OCI-LY7 (cell line): ENCODE data around the gene ESM1. TPM values are rescaled to one million over a fixed set of nuclear protein-coding genes. Genes with fewer than 3 reads are reported as not detected.
"Not testable (repeated sequence)": the region's sequence is repeated elsewhere in the genome, so short reads cannot be mapped to it uniquely, and the experiment has no call there.

Source experiments
- BruUV-seq: library from RNA; stranded (reverse); fragments of 400-500 nt; replicated peaks from 2 replicates; lab custom pipeline; 2021; lab: Mats Ljungman, UMichigan
- CTCF ChIA-PET: fragments of 300-600 bp; sonication (Branson Sonifier 250); formaldehyde crosslinking; loops from one replicate; lab custom pipeline; 2022; ENCODE audit warnings: antibody characterized with exemption; ENCODE audit not compliant: unreplicated experiment; lab: Charles Lee
- POLR2A ChIA-PET: fragments of 300-600 bp; sonication (Branson Sonifier 250); formaldehyde crosslinking; loops from one replicate; lab custom pipeline; 2022; ENCODE audit warnings: antibody characterized with exemption; lab: Charles Lee
- DNase-seq: peaks from one replicate; pipeline ENCODE4 v3.0.0-alpha.2; 2015; ENCODE audit warnings: low spot score
- H2AFZ ChIP-seq: fragments of 200-600 bp; sonication (generic), shearing (Covaris generic); 2 replicates; pipeline ENCODE4 v1.6.1; 2014; ENCODE audit warnings: mild to moderate bottlenecking, antibody characterized with exemption, low read length, moderate library complexity
- H3K27ac ChIP-seq: fragments of 200-600 bp; sonication (generic); 2 replicates; pipeline ENCODE4 v1.5.1; 2014; ENCODE audit warnings: mixed run types, low read depth, mild to moderate bottlenecking, moderate library complexity, low read length, inconsistent platforms; ENCODE audit not compliant: poor library complexity, severe bottlenecking
- H3K36me3 ChIP-seq: fragments of 200-600 bp; sonication (generic); 2 replicates; pipeline ENCODE4 v1.6.1; 2014; ENCODE audit warnings: mild to moderate bottlenecking, antibody characterized with exemption, low read length, moderate library complexity, mixed read lengths; ENCODE audit not compliant: insufficient read depth
- H3K4me1 ChIP-seq: fragments of 200-600 bp; sonication (generic); 2 replicates; pipeline ENCODE4 v1.5.1; 2014; ENCODE audit warnings: mild to moderate bottlenecking, low read length; ENCODE audit not compliant: insufficient read depth, poor library complexity, severe bottlenecking
- H3K4me2 ChIP-seq: fragments of 200-600 bp; sonication (generic); 2 replicates; pipeline ENCODE4 v1.6.1; 2014; ENCODE audit warnings: mild to moderate bottlenecking, low read length
- H3K4me3 ChIP-seq: fragments of 200-600 bp; sonication (generic); 2 replicates; pipeline ENCODE4 v1.5.1; 2014; ENCODE audit warnings: mild to moderate bottlenecking, low read depth, low read length; ENCODE audit not compliant: poor library complexity, severe bottlenecking
- H3K79me2 ChIP-seq: fragments of 200-600 bp; sonication (generic); 2 replicates; pipeline ENCODE4 v1.6.1; 2016; ENCODE audit warnings: low read depth, mild to moderate bottlenecking, low read length, moderate library complexity, mixed read lengths; ENCODE audit not compliant: insufficient read depth
- H3K9me2 ChIP-seq: fragments of 200-600 bp; sonication (generic); 2 replicates; pipeline ENCODE4 v1.6.1; 2016; ENCODE audit warnings: mild to moderate bottlenecking, low read length, mixed read lengths; ENCODE audit not compliant: insufficient read depth
- H3K9me3 ChIP-seq: fragments of 200-600 bp; sonication (generic); 2 replicates; pipeline ENCODE4 v1.6.1; 2014; ENCODE audit warnings: mild to moderate bottlenecking, mixed run types, low read length, mixed read lengths
- H4K20me1 ChIP-seq: fragments of 200-600 bp; sonication (generic); 2 replicates; pipeline ENCODE4 v1.6.1; 2014; ENCODE audit warnings: mild to moderate bottlenecking, antibody characterized with exemption, low read length, moderate library complexity, mixed read lengths; ENCODE audit not compliant: insufficient read depth
- EZH2phosphoT487 ChIP-seq: fragments of 200-600 bp; sonication (generic); IDR thresholded peaks from 2 replicates; pipeline ENCODE4 v1.6.1; 2018; ENCODE audit warnings: low read depth, borderline replicate concordance, mild to moderate bottlenecking, mixed run types, antibody characterized with exemption, low read length, moderate library complexity, mixed read lengths
- intact Hi-C: fragments of 100-400 bp; cut with micrococcal nuclease; formaldehyde crosslinking; loops from one replicate; pipeline ENCODE4 v1.10.0; 2022; ENCODE audit not compliant: unreplicated experiment
- total RNA-seq, 2 experiments: library from RNA; depleted of rRNA in 1 of 2; stranded (reverse); fragments of >200 nt in 1 of 2; shearing (Covaris generic) in 1 of 2; gene quantifications; 2 replicates each; pipeline ENCODE4 v1.2.3, GENCODE V29; 2014 to 2022
- TF ChIP-seq, protein P1 (sequence below): fragments of 200-600 bp; sonication (generic); conservative IDR thresholded peaks from 2 replicates; pipeline ENCODE4 v1.5.1; 2014; ENCODE audit warnings: mild to moderate bottlenecking, antibody characterized with exemption, low read length, moderate library complexity, mixed read lengths

Gene ESM1
- total RNA-seq, 2 experiments from 2014 or later, result not detected

DNA sequence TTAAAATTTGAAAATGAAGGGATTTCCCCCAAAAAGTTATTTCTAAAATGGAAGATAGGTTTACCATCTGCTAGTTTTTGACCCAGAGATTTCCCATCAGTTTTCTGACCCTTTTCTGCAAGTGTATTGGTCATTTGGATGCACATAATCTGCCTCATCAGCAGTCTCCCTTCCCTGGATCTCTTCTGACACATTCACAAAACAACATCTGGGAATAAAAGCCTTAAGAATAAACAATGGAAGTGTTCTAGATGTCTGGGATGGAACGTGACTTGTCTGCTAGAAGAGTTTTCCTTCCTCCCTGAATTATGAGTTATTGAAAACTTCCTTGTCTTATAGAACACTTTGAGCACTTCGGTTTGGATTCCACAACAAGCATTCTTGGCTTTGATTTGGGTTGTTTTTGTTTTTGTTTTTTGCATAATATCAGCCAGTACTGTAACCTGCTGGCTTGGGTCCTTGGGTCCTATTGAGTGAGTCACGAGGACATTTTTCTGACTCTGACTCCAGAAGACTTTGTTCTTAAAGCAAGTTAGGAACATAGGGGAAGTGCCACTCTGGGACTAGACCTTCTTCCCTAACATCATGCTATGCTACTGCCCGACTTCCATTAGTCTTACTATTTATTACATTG lies 18.2 kb upstream of the ESM1 start:
- H3K4me1 ChIP-seq, result no peaks in the 10 kb centered on the region

DNA sequence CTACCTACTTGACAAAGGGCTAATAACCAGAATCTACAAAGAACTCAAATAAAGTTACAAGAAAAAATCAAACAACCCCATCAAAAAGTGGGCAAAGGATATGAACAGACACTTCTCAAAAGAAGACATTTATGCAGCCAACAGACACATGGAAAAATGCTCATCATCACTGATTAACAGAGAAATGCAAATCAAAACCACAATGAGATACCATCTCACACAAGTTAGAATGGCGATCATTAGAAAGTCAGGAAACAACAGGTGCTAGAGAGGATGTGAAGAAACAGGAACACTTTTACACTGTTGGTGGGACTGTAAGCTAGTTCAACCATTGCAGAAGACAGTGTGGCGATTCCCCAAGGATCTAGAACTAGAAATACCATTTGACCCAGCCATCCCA lies 16.8 kb upstream of the ESM1 start:
- BruUV-seq, H4K20me1 ChIP-seq, H3K36me3 ChIP-seq, POLR2A ChIA-PET, DNase-seq, H3K79me2 ChIP-seq, H3K27ac ChIP-seq, H3K4me2 ChIP-seq, H3K9me2 ChIP-seq, H3K4me1 ChIP-seq, H3K4me3 ChIP-seq, intact Hi-C loops, H2AFZ ChIP-seq, H3K9me3 ChIP-seq, CTCF ChIA-PET: not testable (repeated sequence)

More for the DNA sequence above, 18.2 kb upstream of the ESM1 start:
- no TSS peak for BruUV-seq
- CTCF ChIA-PET, result no interaction called here
- Histone ChIP-seq H3K27ac (no peak overlapping the region), H3K4me2 (no peak overlapping the region), H3K9me2 (no peaks in the 10 kb centered on the region), H4K20me1 (no peaks in the 10 kb centered on the region), H3K79me2 (no peaks in the 10 kb centered on the region), H3K36me3 (no peaks in the 10 kb centered on the region), H3K9me3 (no peaks in the 10 kb centered on the region), H3K4me3 (no peak overlapping the region), H2AFZ (no peak overlapping the region)
- DNase-seq, result no peak
- intact Hi-C loops, result no loop called here
- TF ChIP-seq, protein P1, sequence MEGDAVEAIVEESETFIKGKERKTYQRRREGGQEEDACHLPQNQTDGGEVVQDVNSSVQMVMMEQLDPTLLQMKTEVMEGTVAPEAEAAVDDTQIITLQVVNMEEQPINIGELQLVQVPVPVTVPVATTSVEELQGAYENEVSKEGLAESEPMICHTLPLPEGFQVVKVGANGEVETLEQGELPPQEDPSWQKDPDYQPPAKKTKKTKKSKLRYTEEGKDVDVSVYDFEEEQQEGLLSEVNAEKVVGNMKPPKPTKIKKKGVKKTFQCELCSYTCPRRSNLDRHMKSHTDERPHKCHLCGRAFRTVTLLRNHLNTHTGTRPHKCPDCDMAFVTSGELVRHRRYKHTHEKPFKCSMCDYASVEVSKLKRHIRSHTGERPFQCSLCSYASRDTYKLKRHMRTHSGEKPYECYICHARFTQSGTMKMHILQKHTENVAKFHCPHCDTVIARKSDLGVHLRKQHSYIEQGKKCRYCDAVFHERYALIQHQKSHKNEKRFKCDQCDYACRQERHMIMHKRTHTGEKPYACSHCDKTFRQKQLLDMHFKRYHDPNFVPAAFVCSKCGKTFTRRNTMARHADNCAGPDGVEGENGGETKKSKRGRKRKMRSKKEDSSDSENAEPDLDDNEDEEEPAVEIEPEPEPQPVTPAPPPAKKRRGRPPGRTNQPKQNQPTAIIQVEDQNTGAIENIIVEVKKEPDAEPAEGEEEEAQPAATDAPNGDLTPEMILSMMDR, result no peak
- TF ChIP-seq EZH2phosphoT487, result no peak
- POLR2A ChIA-PET, result no interaction called here

DNA sequence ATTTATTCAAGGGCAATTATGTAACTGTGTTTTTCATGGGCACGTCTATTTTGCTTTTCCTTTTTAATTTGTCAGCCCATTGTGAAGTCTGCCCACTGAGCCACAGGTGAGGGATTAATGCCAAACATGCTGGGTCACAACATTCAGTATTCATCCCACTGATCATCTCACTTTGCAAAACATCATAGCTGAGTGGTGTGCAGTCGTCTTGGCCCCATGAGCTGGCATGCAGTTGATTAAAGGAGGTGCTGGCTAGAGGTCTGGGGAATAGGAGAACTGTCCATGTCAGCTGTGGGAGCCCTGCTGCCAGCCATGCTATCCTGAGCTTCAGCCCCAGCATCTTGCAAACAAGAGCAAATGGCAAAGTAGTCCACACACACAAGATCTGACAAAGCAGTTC lies 11.7 kb upstream of the ESM1 start:
- TF ChIP-seq, protein P1, result no peak
- no peak for TF ChIP-seq EZH2phosphoT487
- DNase-seq, result no peak
- Histone ChIP-seq H3K4me3 (no peak overlapping the region), H3K9me3 (no peaks in the 10 kb centered on the region), H3K9me2 (no peaks in the 10 kb centered on the region), H4K20me1 (no peaks in the 10 kb centered on the region), H3K4me2 (no peak overlapping the region), H3K79me2 (no peaks in the 10 kb centered on the region), H2AFZ (no peak overlapping the region), H3K36me3 (no peaks in the 10 kb centered on the region), H3K4me1 (no peaks in the 10 kb centered on the region), H3K27ac (no peak overlapping the region)
- no TSS peak for BruUV-seq
- POLR2A ChIA-PET, result no interaction called here
- CTCF ChIA-PET, result no interaction called here
- intact Hi-C loops, result no loop called here
